IMR-90 (cell line): Measurements from ENCODE around the gene OTUD7B. TPM values are rescaled to one million over a fixed set of nuclear protein-coding genes. Genes with fewer than 3 reads are reported as not detected.

Experiments
- ATAC-seq: fragments of 200-7000 bp; cut with Tn5 transposase; 2 replicates; pipeline ENCODE4 v1.9.1; 2020; ENCODE audit warnings: low read depth, mild to moderate bottlenecking, moderate library complexity
- BruUV-seq: library from RNA; stranded (reverse); fragments of 400-500 nt; replicated peaks from 2 replicates; lab custom pipeline; 2021; lab: Mats Ljungman, UMichigan
- CTCF ChIA-PET: fragments of 300-600 bp; formaldehyde crosslinking; extraction: SDS; loops from one replicate; lab custom pipeline; 2021; ENCODE audit warnings: antibody characterized with exemption; lab: Yijun Ruan, JAX
- POLR2A ChIA-PET: fragments of 300-600 bp; sonication (Branson Sonifier 250); formaldehyde crosslinking; loops from one replicate; lab custom pipeline; 2022; ENCODE audit warnings: antibody characterized with exemption; ENCODE audit not compliant: unreplicated experiment; lab: Charles Lee
- DNase-seq: peaks from one replicate; pipeline ENCODE4 v3.0.0; 2013
- H2AFZ ChIP-seq: replicated peaks from 2 replicates; pipeline ENCODE3; 2013; ENCODE audit warnings: low read length, mild to moderate bottlenecking; ENCODE audit not compliant: poor library complexity
- H2AK5ac ChIP-seq: 2 replicates; pipeline ENCODE4 v1.6.1; 2013; ENCODE audit warnings: low read depth, low read length, inconsistent platforms
- H2AK9ac ChIP-seq: replicated peaks from 2 replicates; pipeline ENCODE3; 2013; ENCODE audit warnings: mild to moderate bottlenecking, low read depth, low read length, moderate library complexity; ENCODE audit not compliant: poor library complexity
- H2BK120ac ChIP-seq: 2 replicates; pipeline ENCODE4 v1.6.1; 2013; ENCODE audit warnings: low read depth, low read length, inconsistent platforms
- H2BK15ac ChIP-seq: 3 replicates; pipeline ENCODE4 v1.6.1; 2013; ENCODE audit warnings: low read depth, low read length, inconsistent platforms
- H2BK20ac ChIP-seq: 2 replicates; pipeline ENCODE4 v1.6.1; 2013; ENCODE audit warnings: low read depth, mild to moderate bottlenecking, inconsistent platforms, low read length, moderate library complexity
- H2BK5ac ChIP-seq: 2 replicates; pipeline ENCODE4 v1.6.1; 2013; ENCODE audit warnings: mild to moderate bottlenecking, low read depth, low read length, inconsistent platforms; ENCODE audit not compliant: poor library complexity, severe bottlenecking
- H3K14ac ChIP-seq: replicated peaks from 2 replicates; pipeline ENCODE4 v1.6.1; 2013; ENCODE audit warnings: low read depth, low read length, inconsistent platforms
- H3K18ac ChIP-seq: 2 replicates; pipeline ENCODE4 v1.6.1; 2013; ENCODE audit warnings: low read depth, low read length, control low read depth
- H3K23ac ChIP-seq: 2 replicates; pipeline ENCODE4 v1.6.1; 2013; ENCODE audit warnings: low read depth, low read length, inconsistent platforms
- H3K27ac ChIP-seq: 2 replicates; pipeline ENCODE4 v1.5.1; 2013; ENCODE audit warnings: mild to moderate bottlenecking, control low read depth, low read length; ENCODE audit not compliant: insufficient read depth
- H3K27me3 ChIP-seq: 2 replicates; pipeline ENCODE4 v1.6.1; 2013; ENCODE audit warnings: low read length; ENCODE audit not compliant: control insufficient read depth, insufficient read depth
- H3K36me3 ChIP-seq: 2 replicates; pipeline ENCODE4 v1.6.1; 2013; ENCODE audit warnings: low read length, mixed read lengths; ENCODE audit not compliant: control insufficient read depth, insufficient read depth
- H3K4ac ChIP-seq: 2 replicates; pipeline ENCODE4 v1.6.1; 2013; ENCODE audit warnings: low read depth, low read length, inconsistent platforms
- H3K4me1 ChIP-seq: 2 replicates; pipeline ENCODE4 v1.6.1; 2013; ENCODE audit warnings: low read length, mixed read lengths; ENCODE audit not compliant: control insufficient read depth, insufficient read depth
- H3K4me2 ChIP-seq: 2 replicates; pipeline ENCODE4 v1.6.1; 2013; ENCODE audit warnings: low read depth, mild to moderate bottlenecking, control low read depth, low read length, moderate library complexity
- H3K4me3 ChIP-seq: 2 replicates; pipeline ENCODE4 v1.5.1; 2013; ENCODE audit warnings: low read depth, mild to moderate bottlenecking, control low read depth, low read length, moderate library complexity; ENCODE audit not compliant: insufficient read depth
- H3K56ac ChIP-seq: 2 replicates; pipeline ENCODE4 v1.6.1; 2013; ENCODE audit warnings: low read length, inconsistent platforms; ENCODE audit not compliant: insufficient read depth; ENCODE audit errors: extremely low read depth
- H3K79me1 ChIP-seq, 2 experiments: 2 replicates each; pipeline ENCODE4 v1.6.1; 2013; ENCODE audit warnings: low read length in 2 of 2, inconsistent platforms in 1 of 2, low read depth in 1 of 2
- H3K9ac ChIP-seq: 2 replicates; pipeline ENCODE4 v1.6.1; 2013; ENCODE audit warnings: low read depth, low read length, control low read depth
- H3K9me1 ChIP-seq: 2 replicates; pipeline ENCODE4 v1.6.1; 2013; ENCODE audit warnings: low read length, inconsistent platforms; ENCODE audit not compliant: insufficient read depth
- H3K9me3 ChIP-seq: 2 replicates; pipeline ENCODE4 v1.6.1; 2013; ENCODE audit warnings: low read length; ENCODE audit not compliant: control insufficient read depth, insufficient read depth
- H4K20me1 ChIP-seq: 2 replicates; pipeline ENCODE4 v1.6.1; 2013; ENCODE audit warnings: low read length, inconsistent platforms; ENCODE audit not compliant: insufficient read depth
- H4K5ac ChIP-seq: 2 replicates; pipeline ENCODE4 v1.6.1; 2013; ENCODE audit warnings: mild to moderate bottlenecking, low read depth, low read length, control low read depth
- H4K8ac ChIP-seq, 2 experiments: 2 replicates each; pipeline ENCODE4 v1.6.1; 2013; ENCODE audit warnings: low read depth in 2 of 2, low read length in 2 of 2, control low read depth in 1 of 2, inconsistent platforms in 1 of 2
- H4K91ac ChIP-seq: 2 replicates; pipeline ENCODE4 v1.6.1; 2013; ENCODE audit warnings: low read depth, low read length, inconsistent platforms; ENCODE audit not compliant: insufficient read depth
- BHLHE40 ChIP-seq: fragments of 150-350 bp; IDR thresholded peaks from 2 replicates; pipeline ENCODE4 v1.6.1; 2016; ENCODE audit warnings: mild to moderate bottlenecking, low read depth, low read length
- CEBPB ChIP-seq: IDR thresholded peaks from 2 replicates; pipeline ENCODE4 v1.6.1; 2012; ENCODE audit warnings: low read depth, low read length, improper control_type of control experiment
- CHD1 ChIP-seq: IDR thresholded peaks from 2 replicates; pipeline ENCODE4 v1.6.1; 2012; ENCODE audit warnings: low read depth, low read length, improper control_type of control experiment
- CTCF ChIP-seq: conservative IDR thresholded peaks from 2 replicates; pipeline ENCODE4 v1.5.1; 2012; ENCODE audit warnings: mild to moderate bottlenecking, low read depth, low read length, improper control_type of control experiment
- ELK1 ChIP-seq: fragments of 150-350 bp; IDR thresholded peaks from 2 replicates; pipeline ENCODE4 v1.6.1; 2016; ENCODE audit warnings: low read depth, mild to moderate bottlenecking, low read length, moderate library complexity, borderline replicate concordance
- FOS ChIP-seq: fragments of 150-350 bp; IDR thresholded peaks from 2 replicates; pipeline ENCODE4 v1.6.1; 2016; ENCODE audit warnings: low read depth, low read length
- MAFK ChIP-seq: IDR thresholded peaks from 2 replicates; pipeline ENCODE4 v1.6.1; 2012; ENCODE audit warnings: low read depth, low read length, improper control_type of control experiment
- MAZ ChIP-seq: IDR thresholded peaks from 2 replicates; pipeline ENCODE4 v1.6.1; 2012; ENCODE audit warnings: low read depth, mild to moderate bottlenecking, low read length, improper control_type of control experiment, moderate library complexity, borderline replicate concordance
- MXI1 ChIP-seq: IDR thresholded peaks from 2 replicates; pipeline ENCODE4 v1.6.1; 2012; ENCODE audit warnings: low read depth, mild to moderate bottlenecking, low read length, moderate library complexity, borderline replicate concordance
- NFE2L2 ChIP-seq: fragments of 150-350 bp; IDR thresholded peaks from 2 replicates; pipeline ENCODE4 v1.6.1; 2016; ENCODE audit warnings: low read depth, mild to moderate bottlenecking, low read length
- POLR2A ChIP-seq: IDR thresholded peaks from 2 replicates; pipeline ENCODE4 v1.6.1; 2012; ENCODE audit warnings: mild to moderate bottlenecking, low read depth, low read length
- RAD21 ChIP-seq: IDR thresholded peaks from 2 replicates; pipeline ENCODE4 v1.6.1; 2012; ENCODE audit warnings: low read length, improper control_type of control experiment
- RCOR1 ChIP-seq: IDR thresholded peaks from 2 replicates; pipeline ENCODE4 v1.6.1; 2012; ENCODE audit warnings: mild to moderate bottlenecking, low read length, improper control_type of control experiment; ENCODE audit not compliant: insufficient replicate concordance
- RFX5 ChIP-seq: IDR thresholded peaks from 2 replicates; pipeline ENCODE4 v1.8.0; 2012; ENCODE audit warnings: low read depth, mild to moderate bottlenecking, low read length, moderate library complexity
- SMC3 ChIP-seq: fragments of 150-350 bp; IDR thresholded peaks from 2 replicates; pipeline ENCODE4 v1.6.1; 2016; ENCODE audit warnings: low read depth, mild to moderate bottlenecking, antibody characterized with exemption, low read length, moderate library complexity
- USF2 ChIP-seq: fragments of 150-350 bp; IDR thresholded peaks from 2 replicates; pipeline ENCODE4 v1.6.1; 2017; ENCODE audit warnings: mild to moderate bottlenecking, antibody characterized with exemption, low read length, low read depth
- WGBS, 2 experiments: methylation state at CpG; one replicate each; pipeline versions ENCODE4 v1.1.5 to v1.1.7; 2013; ENCODE audit warnings: missing lambda C conversion rate in 2 of 2; ENCODE audit not compliant: insufficient read length in 1 of 2; ENCODE audit errors: extremely low coverage in 2 of 2; 5-methylcytosine and 5-hydroxymethylcytosine counted together
- dilution Hi-C: fragments of 300-500 bp; cut with HindIII; formaldehyde crosslinking; loops from one replicate; pipeline ENCODE4 v1.14.3; 2018; ENCODE audit warnings: low sequenced_read_pairs; ENCODE audit not compliant: unreplicated experiment
- in situ Hi-C: fragments of 300-500 bp; cut with MboI; formaldehyde crosslinking; loops from 3 replicates; pipeline ENCODE4 v1.14.3; 2019; ENCODE audit warnings: low sequenced_read_pairs, inconsistent platforms, mixed read lengths
- intact Hi-C: fragments of 100-400 bp; cut with micrococcal nuclease; formaldehyde crosslinking; loops from 2 replicates; pipeline ENCODE4 v1.10.0; 2022
- polyA plus RNA-seq, 3 experiments: library from polyadenylated mRNA; depleted of rRNA; stranded (reverse); fragments of >200 nt; gene quantifications; 2 replicates each; pipeline ENCODE4 v1.2.3, GENCODE V29; 2012; ENCODE audit warnings: low replicate concordance in 1 of 3
- total RNA-seq: library from RNA; depleted of rRNA; stranded (reverse); fragments of >200 nt; gene quantifications from 2 replicates; pipeline ENCODE4 v1.2.3, GENCODE V29; 2012

The OTUD7B gene
- total and polyA plus RNA-seq, 2 of the 4 experiments (the other 2 are of a cell fraction), result 7.5 to 18.6 TPM

GRCh38 chr1:150053926-150054325, 43.4 kb upstream of the OTUD7B start:
- Histone ChIP-seq H2BK120ac (no peak overlapping the region), H3K4me2 (no peak overlapping the region), H2AK9ac (no peak overlapping the region), H3K14ac (no peak overlapping the region), H2AFZ (no peak overlapping the region), H3K18ac (no peak overlapping the region), H3K27ac (no peak overlapping the region), H3K4me3 (no peak overlapping the region), H3K4me1 (no peaks in the 10 kb centered on the region; the same call in 1 of the 2 replicates), H3K56ac (no peak overlapping the region), H3K9ac (no peak overlapping the region), H3K27me3 (no peaks in the 10 kb centered on the region), H2BK20ac (no peak overlapping the region), H4K91ac (no peak overlapping the region), H4K8ac (no peak overlapping the region), H3K79me1 (peaks cover 7% of the 10 kb centered on the region in 2 experiments; a peak in 2 of 4 replicates), H2BK15ac (peak overlapping the region; percentile 44; the same call in 1 of the 3 replicates), H3K36me3 (no peaks in the 10 kb centered on the region), H2AK5ac (no peak overlapping the region), H2BK5ac (no peak overlapping the region), H4K5ac (no peak overlapping the region), H3K4ac (no peak overlapping the region), H4K20me1 (no peaks in the 10 kb centered on the region), H3K23ac (0 out of 2 replicates have a peak overlapping the region, but pooled peaks have one; percentile 13), H3K9me1 (no peaks in the 10 kb centered on the region), H3K9me3 (no peaks in the 10 kb centered on the region)
- POLR2A ChIA-PET, result no interaction called here
- CTCF ChIA-PET, result interaction anchor here (0.6 to 1.3 kb wide), 3 partner anchors 91 to 133 kb away, joined by 3 to 6 read pairs (median 4); no protein-coding TSS in a partner anchor
- BruUV-seq, result no TSS peak
- intact Hi-C loops, result loop anchor here (5.0 kb wide), 1 partner anchor 157 kb away; the partner anchor contains the start of gene BOLA1
- in situ Hi-C loops, result loop anchor here (5.0 to 10.0 kb wide), 2 partner anchors 92 to 159 kb away; partner anchors contain the start of gene BOLA1
- dilution Hi-C loops, result no loop called here
- ATAC-seq (no peak), DNase-seq (no peak)
- no CpG with 5 or more reads among the region's 3 CpGs for WGBS, 2 experiments
- TF ChIP-seq CTCF, result no peak
- TF ChIP-seq CHD1, result no peak
- TF ChIP-seq SMC3, result no peak
- TF ChIP-seq BHLHE40, result no peak
- TF ChIP-seq RFX5, result no peak
- no peak for TF ChIP-seq CEBPB
- TF ChIP-seq NFE2L2, result no peak
- TF ChIP-seq MAFK, result no peak
- TF ChIP-seq RCOR1, result no peak
- TF ChIP-seq RAD21, result no peak
- TF ChIP-seq MAZ, result no peak
- no peak for TF ChIP-seq FOS
- no peak for TF ChIP-seq ELK1
- no peak for TF ChIP-seq POLR2A
- no peak for TF ChIP-seq MXI1
- no peak for TF ChIP-seq USF2
